Lower lobe of right lung (tissue), 2 donors: ENCODE measurements around the gene TAPBP. TPM values are rescaled to one million over a fixed set of nuclear protein-coding genes. Genes with fewer than 3 reads are reported as not detected.
"Not testable (repeated sequence)": the region's sequence is repeated elsewhere in the genome, so short reads cannot be mapped to it uniquely, and the experiment has no call there.

ENCODE experiments used
- ATAC-seq, 2 donors: fragments of 200-7000 bp; cut with Tn5 transposase; one replicate each; pipeline ENCODE4 v1.9.1; 2020 to 2022; ENCODE audit warnings: mild to moderate bottlenecking in 2 of 2, moderate library complexity in 2 of 2
- DNase-seq: peaks from one replicate; pipeline ENCODE4 v3.0.0-alpha.2; 2020
- H3K27ac ChIP-seq: fragments of 200-600 bp; one replicate; pipeline ENCODE4 v1.8.0; 2022
- H3K27me3 ChIP-seq: fragments of 200-600 bp; one replicate; pipeline ENCODE4 v1.8.0; 2022; ENCODE audit warnings: low read depth
- H3K36me3 ChIP-seq: fragments of 200-600 bp; one replicate; pipeline ENCODE4 v1.8.0; 2022; ENCODE audit warnings: mild to moderate bottlenecking
- H3K4me1 ChIP-seq: fragments of 200-600 bp; one replicate; pipeline ENCODE4 v1.8.0; 2022
- H3K4me3 ChIP-seq: fragments of 200-600 bp; one replicate; pipeline ENCODE4 v1.8.0; 2022; ENCODE audit warnings: mild to moderate bottlenecking
- H3K9me3 ChIP-seq: fragments of 200-600 bp; one replicate; pipeline ENCODE4 v1.8.0; 2022
- intact Hi-C: fragments of 100-400 bp; cut with DNase I; formaldehyde crosslinking; loops from one replicate; pipeline ENCODE4 v1.11.0; 2022
- total RNA-seq: library from RNA; stranded (reverse); fragmentation: NEBNext Ultra II Directional; extraction: Animal tissue kit (Norgen Biotek cat#: 25700); gene quantifications from one replicate; pipeline ENCODE4 v1.2.1, GENCODE V29; 2021
- TF ChIP-seq, protein P1 (sequence below): fragments of 200-600 bp; IDR thresholded peaks from one replicate; pipeline ENCODE4 v1.8.0; 2022; ENCODE audit warnings: antibody characterized with exemption, mild to moderate bottlenecking
- donor health status: DM: no; HTN: yes; CAD: no; lungs with severe emphysema.

TAPBP gene
- total RNA-seq, 1 donor from 2014 or later: 206 TPM

DNA sequence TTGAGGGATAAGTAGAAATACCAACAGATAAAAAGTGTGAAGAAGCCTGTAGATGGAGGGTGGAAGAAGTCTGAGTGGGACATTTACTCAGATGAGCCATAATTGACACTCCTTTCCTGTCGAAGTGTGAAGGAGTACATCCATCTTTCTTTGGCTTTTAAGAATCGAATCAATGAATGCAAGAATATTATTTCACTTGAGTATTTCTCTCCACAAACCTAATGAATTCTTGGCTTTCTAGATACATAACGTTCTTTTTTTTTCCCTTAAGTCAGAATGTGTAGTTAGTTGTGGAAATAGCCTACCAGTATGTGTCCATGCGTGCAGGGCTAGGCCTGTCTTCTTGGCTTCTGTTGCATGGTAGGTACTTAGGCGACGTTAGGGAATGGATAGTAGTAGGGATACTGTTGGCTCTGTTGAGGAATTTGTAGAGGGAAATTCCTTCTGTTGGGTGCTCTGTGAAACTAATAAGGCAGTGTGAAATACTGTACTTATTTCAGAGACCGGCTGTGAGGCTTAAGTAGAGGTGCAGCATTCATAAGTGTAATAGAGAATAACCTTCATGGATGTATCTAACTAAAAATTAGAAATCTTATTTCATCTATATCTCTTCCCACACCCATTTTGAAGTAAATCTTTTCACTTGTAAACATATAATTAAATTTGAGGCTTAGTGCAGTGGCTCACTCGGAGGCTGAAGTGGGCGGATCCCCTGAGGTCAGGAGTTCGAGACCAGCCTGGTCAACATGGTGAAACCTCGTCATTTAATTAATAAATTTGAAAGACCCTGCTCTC, 40.6 kb downstream of the TAPBP start:
- intact Hi-C loops: no loop called here
- Histone ChIP-seq H3K4me1 (peaks cover 69% of the 10 kb centered on the region), H3K36me3 (peaks cover 54% of the 10 kb centered on the region), H3K27me3 (no peaks in the 10 kb centered on the region), H3K4me3 (peak overlapping the region; percentile 83), H3K27ac (peak overlapping the region; percentile 91), H3K9me3 (no peaks in the 10 kb centered on the region)
- ATAC-seq (no peak), DNase-seq (no peak)
- TF ChIP-seq, protein P1, sequence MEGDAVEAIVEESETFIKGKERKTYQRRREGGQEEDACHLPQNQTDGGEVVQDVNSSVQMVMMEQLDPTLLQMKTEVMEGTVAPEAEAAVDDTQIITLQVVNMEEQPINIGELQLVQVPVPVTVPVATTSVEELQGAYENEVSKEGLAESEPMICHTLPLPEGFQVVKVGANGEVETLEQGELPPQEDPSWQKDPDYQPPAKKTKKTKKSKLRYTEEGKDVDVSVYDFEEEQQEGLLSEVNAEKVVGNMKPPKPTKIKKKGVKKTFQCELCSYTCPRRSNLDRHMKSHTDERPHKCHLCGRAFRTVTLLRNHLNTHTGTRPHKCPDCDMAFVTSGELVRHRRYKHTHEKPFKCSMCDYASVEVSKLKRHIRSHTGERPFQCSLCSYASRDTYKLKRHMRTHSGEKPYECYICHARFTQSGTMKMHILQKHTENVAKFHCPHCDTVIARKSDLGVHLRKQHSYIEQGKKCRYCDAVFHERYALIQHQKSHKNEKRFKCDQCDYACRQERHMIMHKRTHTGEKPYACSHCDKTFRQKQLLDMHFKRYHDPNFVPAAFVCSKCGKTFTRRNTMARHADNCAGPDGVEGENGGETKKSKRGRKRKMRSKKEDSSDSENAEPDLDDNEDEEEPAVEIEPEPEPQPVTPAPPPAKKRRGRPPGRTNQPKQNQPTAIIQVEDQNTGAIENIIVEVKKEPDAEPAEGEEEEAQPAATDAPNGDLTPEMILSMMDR: no peak

DNA sequence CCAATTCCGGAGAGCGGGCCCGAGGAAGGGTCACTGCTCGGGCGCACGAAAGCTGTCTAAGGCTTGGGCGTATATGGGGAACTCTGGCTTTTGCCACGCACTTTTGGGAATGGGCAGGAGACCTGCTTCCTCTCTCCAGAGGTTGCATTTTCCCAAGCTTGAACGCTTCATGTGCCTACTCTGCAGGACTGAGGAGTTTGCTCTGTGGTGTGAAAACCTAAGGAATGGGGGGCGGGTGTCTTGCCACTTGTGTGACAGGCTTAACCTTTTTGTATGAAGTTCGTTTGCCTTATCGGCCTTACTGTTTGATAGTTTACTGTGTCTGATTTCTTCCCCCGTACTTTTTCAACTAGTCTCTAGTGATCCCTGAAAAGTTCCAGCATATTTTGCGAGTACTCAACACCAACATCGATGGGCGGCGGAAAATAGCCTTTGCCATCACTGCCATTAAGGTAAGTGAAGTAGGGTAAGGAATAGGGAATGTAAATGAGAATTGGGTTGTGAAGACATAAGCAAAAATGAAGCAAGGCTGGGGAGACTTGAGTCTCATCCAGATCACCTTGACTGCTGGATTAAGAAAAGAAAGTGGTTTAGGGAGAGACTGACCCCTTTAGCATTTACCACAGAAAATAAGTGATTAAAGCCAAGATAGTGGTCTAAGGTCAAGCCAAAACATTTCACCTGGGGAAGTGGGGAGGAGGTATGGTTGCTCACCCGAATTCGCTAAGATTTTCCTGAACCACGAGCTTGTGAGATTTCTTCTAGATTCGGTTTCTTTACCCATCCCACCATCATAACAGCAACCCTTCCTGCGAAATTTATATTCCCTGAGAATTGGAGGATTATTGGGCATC, 41.4 kb downstream of the TAPBP start:
- H3K27me3 ChIP-seq: no peaks in the 10 kb centered on the region
- intact Hi-C loops: no loop called here
- H3K27ac ChIP-seq: peak overlapping the region; percentile 91
- peak; percentile 3 to 25 for ATAC-seq
- no peak for DNase-seq
- TF ChIP-seq, protein P1: no peak
- peak overlapping the region; percentile 83 for H3K4me3 ChIP-seq
- no peaks in the 10 kb centered on the region for H3K9me3 ChIP-seq
- H3K36me3 ChIP-seq: peaks cover 61% of the 10 kb centered on the region
- peaks cover 60% of the 10 kb centered on the region for H3K4me1 ChIP-seq

DNA sequence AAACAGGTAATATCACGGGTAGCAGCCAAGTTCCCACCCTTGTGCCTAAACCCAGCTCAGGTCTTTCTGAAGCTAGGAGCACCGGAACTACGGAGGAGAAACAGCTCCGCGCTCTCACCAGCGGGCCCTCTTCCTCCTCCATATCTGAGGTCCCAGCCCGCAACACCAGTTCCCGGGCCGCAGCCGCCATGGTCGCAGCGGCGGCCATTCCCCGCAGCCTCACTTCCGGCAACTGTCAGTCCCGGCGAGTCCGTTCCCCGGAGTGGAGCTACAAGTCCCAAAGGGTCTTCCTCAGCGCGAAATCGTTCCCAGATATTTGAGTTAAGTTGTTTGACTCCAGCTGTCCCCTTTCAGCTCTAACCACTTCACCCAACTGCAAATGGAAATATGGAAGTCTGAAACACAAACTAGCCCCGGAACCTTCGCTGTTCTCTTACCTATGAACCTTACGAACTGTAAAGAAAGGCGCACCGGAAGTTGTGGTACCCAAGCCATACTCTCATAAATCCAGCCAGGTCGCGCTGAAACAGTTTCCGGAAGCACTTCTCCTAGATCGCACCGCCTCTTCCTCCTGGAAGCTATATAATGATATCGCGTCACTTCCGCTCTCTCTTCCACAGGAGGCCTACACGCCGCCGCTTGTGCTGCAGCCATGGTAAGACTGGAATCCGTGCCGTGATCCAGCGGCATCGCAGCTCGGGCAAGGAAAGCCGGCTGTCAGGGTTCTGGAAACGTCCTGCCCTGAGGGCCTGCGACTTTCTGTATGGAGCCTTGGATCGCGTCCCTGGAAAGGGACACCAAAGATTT, 42.2 kb downstream of the TAPBP start, which contains the start of the genes RPS18 and VPS52:
RPS18 (plus strand) TSS at position 608 of the 807 bp plus-strand sequence; CDS start at position 653, 45 bp downstream.
VPS52 (minus strand) TSS at position 409 of the 807 bp plus-strand sequence; CDS start at position 208, 201 bp downstream.
- peak within 1 kb of the TSS; percentile 83 for H3K4me3 ChIP-seq
- peaks cover 69% of the 10 kb centered on the region for H3K36me3 ChIP-seq
- H3K4me1 ChIP-seq: peaks cover 57% of the 10 kb centered on the region

DNA sequence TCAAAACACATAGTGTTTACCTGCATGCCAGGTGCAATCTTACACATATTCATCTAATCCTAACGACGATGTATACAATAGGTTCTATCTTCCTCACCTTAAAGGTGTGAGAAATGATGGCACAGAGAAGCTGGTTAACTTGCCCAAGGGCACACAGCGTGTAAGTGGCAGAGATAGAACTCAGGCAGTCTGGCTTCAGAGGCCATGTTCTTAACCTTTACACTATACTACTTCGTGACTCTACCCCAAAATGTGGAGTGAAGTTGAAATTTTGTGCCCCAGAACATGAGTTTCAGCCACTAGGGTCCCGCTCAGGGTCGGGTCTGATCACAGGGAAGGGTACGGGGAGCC, 42.8 kb downstream of the TAPBP start:
- Histone ChIP-seq H3K27me3 (no peaks in the 10 kb centered on the region), H3K27ac (peak overlapping the region; percentile 91), H3K36me3 (peaks cover 70% of the 10 kb centered on the region), H3K9me3 (no peaks in the 10 kb centered on the region), H3K4me1 (peaks cover 51% of the 10 kb centered on the region), H3K4me3 (peak overlapping the region; percentile 83)
- peak; percentile 10 to 36 for ATAC-seq
- intact Hi-C loops: no loop called here
- TF ChIP-seq, protein P1: no peak
- no peak for DNase-seq

More for the DNA sequence above, 42.2 kb downstream of the TAPBP start, which contains the start of the genes RPS18 and VPS52:
- DNase-seq (peak; percentile 94), ATAC-seq (peak; percentile 96 to 97)
- Histone ChIP-seq H3K9me3 (no peaks in the 10 kb centered on the region), H3K27ac (peak within 1 kb of the TSS; percentile 91), H3K27me3 (no peaks in the 10 kb centered on the region)
- TF ChIP-seq, protein P1: no peak
- intact Hi-C loops: no loop called here

DNA sequence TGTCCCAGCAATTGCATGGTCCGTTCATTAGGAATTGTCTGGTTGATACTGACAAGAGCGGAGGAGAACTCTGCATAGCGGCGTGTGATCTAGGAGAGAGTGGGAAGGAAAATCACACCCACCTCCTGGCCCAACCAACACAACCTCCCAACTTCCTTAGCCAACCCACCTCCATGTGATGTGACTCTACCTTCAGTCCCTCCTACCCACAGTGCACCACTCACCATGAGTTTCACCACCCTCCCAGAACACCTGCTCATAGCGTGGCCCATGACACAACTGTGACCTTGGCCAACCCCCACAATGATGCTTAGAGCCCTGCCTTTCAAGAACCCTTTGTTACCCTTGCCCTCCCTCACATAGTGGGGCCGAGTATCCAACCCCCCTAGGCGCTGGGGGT, 49.9 kb downstream of the TAPBP start:
- H3K9me3 ChIP-seq: no peaks in the 10 kb centered on the region
- H3K27me3 ChIP-seq: no peaks in the 10 kb centered on the region
- TF ChIP-seq, protein P1: no peak
- peak in 1 of 2 donors; percentile 20 for ATAC-seq
- peaks cover 96% of the 10 kb centered on the region for H3K36me3 ChIP-seq
- no peak for DNase-seq
- no peak overlapping the region for H3K4me3 ChIP-seq
- H3K4me1 ChIP-seq: no peaks in the 10 kb centered on the region
- intact Hi-C loops: no loop called here
- no peak overlapping the region for H3K27ac ChIP-seq

DNA sequence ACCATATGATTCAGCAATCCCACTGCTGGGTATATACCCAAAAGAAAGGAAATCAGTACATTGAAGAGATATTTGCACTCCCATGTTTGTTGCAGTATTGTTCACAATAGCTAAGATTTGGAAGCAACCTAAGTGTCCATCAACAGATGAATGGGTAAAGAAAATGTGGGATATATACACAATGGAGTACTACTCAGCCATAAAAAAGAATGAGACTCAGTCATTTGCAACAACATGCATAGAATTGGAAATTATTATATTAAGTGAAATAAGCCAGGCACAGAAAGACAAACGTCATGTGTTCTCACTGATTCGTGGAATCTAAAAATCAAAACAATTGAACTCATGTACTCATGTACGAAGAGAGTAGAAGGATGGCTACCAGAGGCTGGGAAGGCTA, 51.4 kb downstream of the TAPBP start:
- DNase-seq, H3K4me3 ChIP-seq, intact Hi-C loops, H3K27me3 ChIP-seq, ATAC-seq, H3K9me3 ChIP-seq, H3K27ac ChIP-seq, H3K4me1 ChIP-seq: not testable (repeated sequence)
- H3K36me3 ChIP-seq: peaks cover 95% of the 10 kb centered on the region
